Measurements from ENCODE around the gene AOPEP.

AOPEP gene

GRCh38 chr9:94975480-94975879 is 249.0 kb downstream of the AOPEP start:
- no peak for DNase-seq

GRCh38 chr9:94976077-94976476 is 249.6 kb downstream of the AOPEP start:
- DNase-seq, result no peak

- DNase-seq, result no peak
Measured at GRCh38 chr9:94977416-94977815, 250.9 kb downstream of the AOPEP start.

- DNase-seq, result no peak
Measured at GRCh38 chr9:94979904-94980507, 253.5 kb downstream of the AOPEP start.

GRCh38 chr9:94980947-94981722 is 254.6 kb downstream of the AOPEP start:
- DNase-seq, result no peak

- no peak for DNase-seq
Measured at GRCh38 chr9:94981723-94982090, 255.2 kb downstream of the AOPEP start.

- no peak for DNase-seq
Measured at GRCh38 chr9:94982211-94982610, 255.7 kb downstream of the AOPEP start.

- no peak for DNase-seq
Measured at GRCh38 chr9:94983552-94983951, 257.1 kb downstream of the AOPEP start.

GRCh38 chr9:94984891-94985476 is 258.5 kb downstream of the AOPEP start:
- DNase-seq, result no peak

- DNase-seq, result no peak
Measured at GRCh38 chr9:94985649-94986048, 259.1 kb downstream of the AOPEP start.

GRCh38 chr9:94987731-94988130 is 261.2 kb downstream of the AOPEP start:
- no peak for DNase-seq

- DNase-seq, result no peak
Measured at GRCh38 chr9:94990897-94991561, 264.5 kb downstream of the AOPEP start.

- no peak for DNase-seq
Measured at GRCh38 chr9:94991961-94992907, 265.7 kb downstream of the AOPEP start.

GRCh38 chr9:94993160-94993820 is 266.8 kb downstream of the AOPEP start:
- no peak for DNase-seq

GRCh38 chr9:94993821-94994165 is 267.3 kb downstream of the AOPEP start:
- DNase-seq, result no peak

- DNase-seq, result no peak
Measured at GRCh38 chr9:94995048-94995693, 268.7 kb downstream of the AOPEP start.

GRCh38 chr9:94996641-94997040 is 270.1 kb downstream of the AOPEP start:
- no peak for DNase-seq

- DNase-seq, result no peak
Measured at GRCh38 chr9:94997727-94998126, 271.2 kb downstream of the AOPEP start.

GRCh38 chr9:94999832-95000231 is 273.3 kb downstream of the AOPEP start:
- DNase-seq, result no peak

GRCh38 chr9:95000821-95001220 is 274.3 kb downstream of the AOPEP start:
- no peak for DNase-seq

GRCh38 chr9:95001720-95002119 is 275.2 kb downstream of the AOPEP start:
- DNase-seq, result no peak

Measured in NCI-H774 (cell line).